ENCODE results near the gene AOX1. TPM values are rescaled to one million over a fixed set of nuclear protein-coding genes. Genes with fewer than 3 reads are reported as not detected.

Gene AOX1
- polyA plus RNA-seq, 4 donors = 0.45 to 27.3 (median 1.8) TPM

DNA sequence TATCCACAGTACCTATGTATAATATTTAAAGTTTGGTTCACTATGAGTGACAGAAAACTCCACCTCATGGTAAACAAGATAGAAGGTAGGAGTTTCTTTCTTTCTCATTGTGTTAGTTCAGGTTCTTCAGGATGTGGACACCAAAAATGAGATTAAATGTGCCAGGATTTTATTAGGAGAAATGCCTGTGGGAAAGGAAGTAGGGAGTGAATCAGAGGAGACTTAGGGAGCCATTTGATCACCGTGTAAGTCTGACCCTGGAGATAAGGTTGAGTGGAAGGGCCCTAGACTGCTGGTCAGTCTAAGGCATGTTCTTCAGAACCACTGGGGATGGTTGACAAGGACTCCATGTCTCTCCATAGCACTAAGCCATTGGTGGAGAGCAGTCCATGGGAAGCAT lies 8.1 kb downstream of the AOX1 start:
- H3K9me3 ChIP-seq (ENCODE audit: control insufficient read depth in 2 of 2, insufficient read depth in 1 of 2, low read depth in 1 of 2, low read length in 1 of 2) = no peaks in the 10 kb centered on the region
- H3K36me3 ChIP-seq (ENCODE audit: control insufficient read depth in 3 of 3, insufficient read depth in 2 of 3, low read depth in 1 of 3, low read length in 3 of 3) = no peaks in the 10 kb centered on the region
- H3K27ac ChIP-seq (ENCODE audit: low read depth in 1 of 3, low read length in 2 of 3) = no peak overlapping the region
- H3K4me1 ChIP-seq (ENCODE audit: control insufficient read depth in 3 of 3, insufficient read depth in 2 of 3, low read depth in 1 of 3, low read length in 2 of 3) = peaks cover 0 to 14% (median 3%) of the 10 kb centered on the region in 3 donors
- FAIRE-seq (no peak), DNase-seq (no peak)
- H3K4me3 ChIP-seq (ENCODE audit: low read depth in 1 of 3, low read length in 3 of 3) = no peak overlapping the region
- 63 to 67% (median 66%) methylated on average over 1 of the region's 1 CpG for WGBS, 3 donors
- no peaks in the 10 kb centered on the region for H3K27me3 ChIP-seq (ENCODE audit: control insufficient read depth in 3 of 3, insufficient read depth in 3 of 3, low read length in 3 of 3)

DNA sequence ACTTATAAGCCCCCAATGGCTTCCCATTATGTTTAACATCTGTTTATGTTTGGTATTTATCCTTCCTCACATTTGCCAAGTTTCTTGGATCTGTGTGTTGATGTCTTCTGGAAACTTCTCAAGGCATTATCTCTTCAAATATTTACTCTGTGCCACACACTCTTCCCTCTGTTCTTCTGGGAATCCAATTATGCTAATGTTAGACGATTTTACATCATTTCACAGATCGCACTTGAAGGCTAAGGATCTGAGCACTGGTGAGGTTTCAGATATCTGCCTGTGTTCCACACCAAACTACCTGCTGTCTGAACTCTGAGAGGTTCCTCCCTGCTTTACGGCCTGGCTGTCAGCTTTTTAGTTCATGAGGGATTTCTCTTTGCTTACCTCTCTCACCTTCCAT lies 10.1 kb downstream of the AOX1 start:
- Histone ChIP-seq H3K4me3 (ENCODE audit: low read depth in 1 of 3, low read length in 3 of 3) (no peak overlapping the region), H3K27ac (ENCODE audit: low read depth in 1 of 3, low read length in 2 of 3) (peak overlapping the region in 1 of 3 donors; percentile 51), H3K9me3 (ENCODE audit: control insufficient read depth in 2 of 2, insufficient read depth in 1 of 2, low read depth in 1 of 2, low read length in 1 of 2) (no peaks in the 10 kb centered on the region), H3K36me3 (ENCODE audit: control insufficient read depth in 3 of 3, insufficient read depth in 2 of 3, low read depth in 1 of 3, low read length in 3 of 3) (no peaks in the 10 kb centered on the region), H3K4me1 (ENCODE audit: control insufficient read depth in 3 of 3, insufficient read depth in 2 of 3, low read depth in 1 of 3, low read length in 2 of 3) (peaks cover 0 to 14% (median 3%) of the 10 kb centered on the region in 3 donors), H3K27me3 (ENCODE audit: control insufficient read depth in 3 of 3, insufficient read depth in 3 of 3, low read length in 3 of 3) (no peaks in the 10 kb centered on the region)
- DNase-seq (no peak), FAIRE-seq (no peak)
- WGBS, 3 donors = 58 to 68% (median 62%) methylated on average over 3 of the region's 3 CpGs

GRCh38 chr2:200596774-200597570 lies 11.2 kb downstream of the AOX1 start:
- WGBS, 3 donors = 48 to 71% (median 65%) methylated on average over 5 of the region's 5 CpGs
- FAIRE-seq (no peak), DNase-seq (peak; percentile 71 to 81)
- Histone ChIP-seq H3K4me1 (ENCODE audit: control insufficient read depth in 3 of 3, insufficient read depth in 2 of 3, low read depth in 1 of 3, low read length in 2 of 3) (peaks cover 0 to 14% (median 3%) of the 10 kb centered on the region in 3 donors), H3K4me3 (ENCODE audit: low read depth in 1 of 3, low read length in 3 of 3) (no peak overlapping the region), H3K9me3 (ENCODE audit: control insufficient read depth in 2 of 2, insufficient read depth in 1 of 2, low read depth in 1 of 2, low read length in 1 of 2) (no peaks in the 10 kb centered on the region), H3K27me3 (ENCODE audit: control insufficient read depth in 3 of 3, insufficient read depth in 3 of 3, low read length in 3 of 3) (no peaks in the 10 kb centered on the region), H3K36me3 (ENCODE audit: control insufficient read depth in 3 of 3, insufficient read depth in 2 of 3, low read depth in 1 of 3, low read length in 3 of 3) (no peaks in the 10 kb centered on the region), H3K27ac (ENCODE audit: low read depth in 1 of 3, low read length in 2 of 3) (peak overlapping the region in 1 of 3 donors; percentile 51)

DNA sequence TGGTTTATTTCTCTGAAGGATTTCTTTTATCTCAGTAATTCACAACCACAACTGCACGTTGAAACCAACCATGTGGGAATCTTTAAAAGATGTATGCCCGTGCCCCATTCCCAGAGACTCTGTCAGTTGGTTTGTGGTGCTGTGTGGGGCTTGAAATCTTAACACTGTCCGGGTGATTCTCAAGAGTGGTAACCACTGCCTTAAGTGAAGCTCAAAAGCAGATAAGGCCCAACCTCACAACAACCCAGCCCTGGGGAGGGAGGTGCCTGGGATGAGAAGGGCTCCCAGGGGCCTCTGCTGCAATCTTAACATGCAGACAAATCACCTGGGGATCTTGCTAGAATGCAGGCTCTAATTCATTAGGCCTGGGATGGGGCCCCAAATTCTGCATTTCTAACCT lies 13.4 kb downstream of the AOX1 start:
- WGBS, 3 donors = 72 to 87% (median 76%) methylated on average over 3 of the region's 3 CpGs
- Histone ChIP-seq H3K27ac (ENCODE audit: low read depth in 1 of 3, low read length in 2 of 3) (no peak overlapping the region), H3K27me3 (ENCODE audit: control insufficient read depth in 3 of 3, insufficient read depth in 3 of 3, low read length in 3 of 3) (no peaks in the 10 kb centered on the region), H3K4me1 (ENCODE audit: control insufficient read depth in 3 of 3, insufficient read depth in 2 of 3, low read depth in 1 of 3, low read length in 2 of 3) (peaks cover 0 to 19% (median 3%) of the 10 kb centered on the region in 3 donors), H3K4me3 (ENCODE audit: low read depth in 1 of 3, low read length in 3 of 3) (no peak overlapping the region), H3K9me3 (ENCODE audit: control insufficient read depth in 2 of 2, insufficient read depth in 1 of 2, low read depth in 1 of 2, low read length in 1 of 2) (no peaks in the 10 kb centered on the region), H3K36me3 (ENCODE audit: control insufficient read depth in 3 of 3, insufficient read depth in 2 of 3, low read depth in 1 of 3, low read length in 3 of 3) (no peaks in the 10 kb centered on the region)
- DNase-seq = no peak
- no peak for FAIRE-seq

GRCh38 chr2:200600549-200601225 lies 14.9 kb downstream of the AOX1 start:
- Histone ChIP-seq H3K4me3 (ENCODE audit: low read depth in 1 of 3, low read length in 3 of 3) (no peak overlapping the region), H3K9me3 (ENCODE audit: control insufficient read depth in 2 of 2, insufficient read depth in 1 of 2, low read depth in 1 of 2, low read length in 1 of 2) (no peaks in the 10 kb centered on the region), H3K27ac (ENCODE audit: low read depth in 1 of 3, low read length in 2 of 3) (no peak overlapping the region), H3K27me3 (ENCODE audit: control insufficient read depth in 3 of 3, insufficient read depth in 3 of 3, low read length in 3 of 3) (no peaks in the 10 kb centered on the region), H3K36me3 (ENCODE audit: control insufficient read depth in 3 of 3, insufficient read depth in 2 of 3, low read depth in 1 of 3, low read length in 3 of 3) (no peaks in the 10 kb centered on the region), H3K4me1 (ENCODE audit: control insufficient read depth in 3 of 3, insufficient read depth in 2 of 3, low read depth in 1 of 3, low read length in 2 of 3) (peaks cover 0 to 19% (median 3%) of the 10 kb centered on the region in 3 donors)
- no peak for DNase-seq
- FAIRE-seq = no peak
- WGBS, 3 donors = 57 to 77% (median 76%) methylated on average over 7 of the region's 7 CpGs

DNA sequence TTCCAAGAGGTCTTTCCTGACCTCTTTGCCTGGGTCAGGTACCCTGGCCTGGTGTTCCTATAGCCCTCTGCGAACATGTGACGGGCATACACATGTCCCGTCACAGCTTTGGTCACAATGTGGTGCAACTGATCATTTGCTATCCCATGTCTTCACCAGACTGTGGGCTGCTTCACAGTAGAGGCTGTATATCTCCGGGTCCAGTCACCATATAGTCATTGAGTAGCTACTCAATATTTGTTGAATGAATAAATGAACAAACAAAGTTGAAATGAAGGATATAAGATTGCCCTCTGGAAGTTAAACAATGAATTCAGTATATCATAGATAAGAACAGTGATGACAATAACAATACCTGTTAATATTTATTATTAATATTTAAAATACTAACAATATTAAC lies 16.8 kb downstream of the AOX1 start:
- Histone ChIP-seq H3K36me3 (ENCODE audit: control insufficient read depth in 3 of 3, insufficient read depth in 2 of 3, low read depth in 1 of 3, low read length in 3 of 3) (no peaks in the 10 kb centered on the region), H3K4me3 (ENCODE audit: low read depth in 1 of 3, low read length in 3 of 3) (no peak overlapping the region), H3K27me3 (ENCODE audit: control insufficient read depth in 3 of 3, insufficient read depth in 3 of 3, low read length in 3 of 3) (no peaks in the 10 kb centered on the region), H3K9me3 (ENCODE audit: control insufficient read depth in 2 of 2, insufficient read depth in 1 of 2, low read depth in 1 of 2, low read length in 1 of 2) (no peaks in the 10 kb centered on the region), H3K27ac (ENCODE audit: low read depth in 1 of 3, low read length in 2 of 3) (no peak overlapping the region), H3K4me1 (ENCODE audit: control insufficient read depth in 3 of 3, insufficient read depth in 2 of 3, low read depth in 1 of 3, low read length in 2 of 3) (peaks cover 0 to 5% (median 0%) of the 10 kb centered on the region in 3 donors)
- FAIRE-seq = no peak
- no peak for DNase-seq
- 93 to 96% (median 94%) methylated on average over 4 of the region's 4 CpGs for whole genome bisulfite sequencing, 3 donors

DNA sequence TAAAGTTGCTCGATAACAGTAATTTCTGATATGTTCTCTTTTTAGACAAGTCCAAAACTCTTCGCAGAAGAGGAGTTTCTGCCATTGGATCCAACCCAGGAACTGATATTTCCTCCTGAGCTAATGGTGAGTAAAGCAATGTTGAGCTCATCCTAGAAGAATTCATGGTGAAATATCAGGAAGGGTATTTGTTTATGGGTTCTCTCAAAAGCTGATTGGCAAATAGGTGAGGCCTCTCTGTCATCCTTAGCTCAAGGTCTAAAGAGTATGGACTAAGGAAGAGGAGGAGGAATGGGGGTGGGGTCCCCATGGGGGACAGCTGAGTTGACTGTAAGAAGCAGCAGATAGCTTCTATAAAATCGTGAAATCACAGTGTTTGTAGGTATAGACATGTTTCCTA lies 18.2 kb downstream of the AOX1 start:
- no peak overlapping the region for H3K27ac ChIP-seq (ENCODE audit: low read depth in 1 of 3, low read length in 2 of 3)
- H3K4me3 ChIP-seq (ENCODE audit: low read depth in 1 of 3, low read length in 3 of 3) = no peak overlapping the region
- DNase-seq (peak in 1 of 2 donors; percentile 74), FAIRE-seq (no peak)
- peaks cover 0 to 4% (median 0%) of the 10 kb centered on the region in 3 donors for H3K4me1 ChIP-seq (ENCODE audit: control insufficient read depth in 3 of 3, insufficient read depth in 2 of 3, low read depth in 1 of 3, low read length in 2 of 3)
- 66 to 75% (median 73%) methylated on average over 3 of the region's 3 CpGs for WGBS, 3 donors
- no peaks in the 10 kb centered on the region for H3K9me3 ChIP-seq (ENCODE audit: control insufficient read depth in 2 of 2, insufficient read depth in 1 of 2, low read depth in 1 of 2, low read length in 1 of 2)
- H3K36me3 ChIP-seq (ENCODE audit: control insufficient read depth in 3 of 3, insufficient read depth in 2 of 3, low read depth in 1 of 3, low read length in 3 of 3) = no peaks in the 10 kb centered on the region
- H3K27me3 ChIP-seq (ENCODE audit: control insufficient read depth in 3 of 3, insufficient read depth in 3 of 3, low read length in 3 of 3) = no peaks in the 10 kb centered on the region

GRCh38 chr2:200604571-200605255 lies 18.9 kb downstream of the AOX1 start:
- DNase-seq (no peak), FAIRE-seq (no peak)
- Histone ChIP-seq H3K36me3 (ENCODE audit: control insufficient read depth in 3 of 3, insufficient read depth in 2 of 3, low read depth in 1 of 3, low read length in 3 of 3) (no peaks in the 10 kb centered on the region), H3K27ac (ENCODE audit: low read depth in 1 of 3, low read length in 2 of 3) (no peak overlapping the region), H3K4me1 (ENCODE audit: control insufficient read depth in 3 of 3, insufficient read depth in 2 of 3, low read depth in 1 of 3, low read length in 2 of 3) (peaks cover 0 to 4% (median 0%) of the 10 kb centered on the region in 3 donors), H3K27me3 (ENCODE audit: control insufficient read depth in 3 of 3, insufficient read depth in 3 of 3, low read length in 3 of 3) (no peaks in the 10 kb centered on the region), H3K9me3 (ENCODE audit: control insufficient read depth in 2 of 2, insufficient read depth in 1 of 2, low read depth in 1 of 2, low read length in 1 of 2) (no peaks in the 10 kb centered on the region), H3K4me3 (ENCODE audit: low read depth in 1 of 3, low read length in 3 of 3) (no peak overlapping the region)
- 70 to 90% (median 79%) methylated on average over 5 of the region's 5 CpGs for WGBS, 3 donors

Measured in small intestine (tissue), 7 donors.